Endothelial cell of umbilical vein (primary cell): ENCODE results near the gene SPTY2D1. TPM values are rescaled to one million over a fixed set of nuclear protein-coding genes. Genes with fewer than 3 reads are reported as not detected.

Experiments
- BruUV-seq: library from RNA; stranded (reverse); fragments of 400-500 nt; replicated peaks from 2 replicates; lab custom pipeline; 2021; lab: Mats Ljungman, UMichigan
- CTCF ChIA-PET: fragments of 300-600, 350-600 bp; sonication (Branson Sonifier 250); formaldehyde crosslinking; loops from one replicate; lab custom pipeline; 2021; ENCODE audit warnings: antibody characterized with exemption, inconsistent platforms; lab: Charles Lee
- POLR2A ChIA-PET: fragments of 300-600, 350-600 bp; sonication (Branson Sonifier 250); formaldehyde crosslinking; loops from one replicate; lab custom pipeline; 2021; ENCODE audit warnings: antibody characterized with exemption, inconsistent platforms; lab: Charles Lee
- DNase-seq: peaks from one replicate; pipeline ENCODE4 v3.0.0-alpha.2; 2011; ENCODE audit warnings: low read depth, low spot score
- FAIRE-seq: peaks from 2 replicates; lab custom pipeline; 2011; peaks lifted over from hg19 to GRCh38; lab: Jason Lieb, UNC
- H2AFZ ChIP-seq: 2 replicates; pipeline ENCODE4 v1.6.0; 2012; ENCODE audit warnings: low read depth, low read length, control low read depth, inconsistent platforms
- H3K27ac ChIP-seq: 2 replicates; pipeline ENCODE4 v1.5.1; 2011; ENCODE audit warnings: low read depth, mild to moderate bottlenecking, control low read depth, low read length, moderate library complexity; ENCODE audit not compliant: insufficient read depth
- H3K27me3 ChIP-seq, 2 experiments: 2 replicates each; pipeline versions ENCODE4 v1.6.0 to v1.6.1; 2011; ENCODE audit warnings: low read length in 2 of 2, mixed read lengths in 1 of 2; ENCODE audit not compliant: control insufficient read depth in 2 of 2, insufficient read depth in 2 of 2
- H3K36me3 ChIP-seq, 2 experiments: 2 replicates in 1 of 2; 3 replicates in 1 of 2; pipeline ENCODE4 v1.5.1; 2011; ENCODE audit warnings: low read length in 2 of 2, mild to moderate bottlenecking in 1 of 2, moderate library complexity in 1 of 2; ENCODE audit not compliant: control insufficient read depth in 2 of 2, insufficient read depth in 2 of 2; ENCODE audit errors: extremely low read depth in 1 of 2
- H3K4me1 ChIP-seq: 3 replicates; pipeline ENCODE4 v1.5.1; 2011; ENCODE audit warnings: mild to moderate bottlenecking, low read length; ENCODE audit not compliant: control insufficient read depth, insufficient read depth; ENCODE audit errors: extremely low read depth
- H3K4me2 ChIP-seq: 2 replicates; pipeline ENCODE4 v1.6.1; 2011; ENCODE audit warnings: low read length, control low read depth, mixed read lengths; ENCODE audit not compliant: insufficient read depth
- H3K4me3 ChIP-seq, 3 experiments: fragments of 200-600 bp in 1 of 3; sonication (generic), shearing (Covaris generic) in 1 of 3; replicated peaks in 1 of 3; 2 replicates each; pipeline ENCODE4 v1.5.1; 2011 to 2016; ENCODE audit warnings: control low read depth in 3 of 3, low read length in 3 of 3, mild to moderate bottlenecking in 2 of 3, inconsistent platforms in 1 of 3, low read depth in 1 of 3, moderate library complexity in 1 of 3; ENCODE audit not compliant: insufficient read depth in 1 of 3
- H3K79me2 ChIP-seq: 2 replicates; pipeline ENCODE4 v1.6.0; 2012; ENCODE audit warnings: low read length, inconsistent platforms; ENCODE audit not compliant: control insufficient read depth, insufficient read depth
- H3K9ac ChIP-seq: replicated peaks from 2 replicates; pipeline ENCODE3; 2011; ENCODE audit warnings: low read length, control low read depth; ENCODE audit not compliant: insufficient read depth; ENCODE audit errors: extremely low read depth
- H3K9me1 ChIP-seq: replicated peaks from 3 replicates; pipeline ENCODE4 v1.6.0; 2011; ENCODE audit warnings: mild to moderate bottlenecking, low read length; ENCODE audit not compliant: control insufficient read depth, insufficient read depth; ENCODE audit errors: extremely low read depth
- H3K9me3 ChIP-seq: replicated peaks from 2 replicates; pipeline ENCODE4 v1.5.1; 2012; ENCODE audit warnings: low read length, inconsistent platforms; ENCODE audit not compliant: control insufficient read depth, insufficient read depth
- H4K20me1 ChIP-seq: replicated peaks from 2 replicates; pipeline ENCODE3; 2011; ENCODE audit warnings: mild to moderate bottlenecking, low read length; ENCODE audit not compliant: control insufficient read depth, insufficient read depth; ENCODE audit errors: extremely low read depth
- EZH2 ChIP-seq: IDR thresholded peaks from 2 replicates; pipeline ENCODE4 v1.6.1; 2012; ENCODE audit warnings: borderline replicate concordance, low read depth, mild to moderate bottlenecking, moderate library complexity, low read length, inconsistent platforms; ENCODE audit not compliant: severe bottlenecking
- FOS ChIP-seq: IDR thresholded peaks from 2 replicates; pipeline ENCODE4 v1.6.1; 2011; ENCODE audit warnings: mild to moderate bottlenecking, low read length, moderate library complexity, borderline replicate concordance; ENCODE audit not compliant: insufficient read depth
- GATA2 ChIP-seq: IDR thresholded peaks from 2 replicates; pipeline ENCODE4 v1.7.0; 2011; ENCODE audit warnings: low read depth, mild to moderate bottlenecking, moderate library complexity, mixed read lengths, low read length; ENCODE audit not compliant: insufficient read length, insufficient read depth
- JUN ChIP-seq: IDR thresholded peaks from 2 replicates; pipeline ENCODE4 v1.6.1; 2011; ENCODE audit warnings: borderline replicate concordance, low read depth; ENCODE audit not compliant: insufficient read length, insufficient read depth
- MAX ChIP-seq: IDR thresholded peaks from 2 replicates; pipeline ENCODE4 v1.6.1; 2011; ENCODE audit not compliant: insufficient read depth, insufficient read length
- MYC ChIP-seq: IDR thresholded peaks from one replicate; pipeline ENCODE4 v1.6.1; 2011; ENCODE audit warnings: mild to moderate bottlenecking, low read depth, low read length
- POLR2A ChIP-seq: IDR thresholded peaks from 2 replicates; pipeline ENCODE4 v1.6.1; 2012; ENCODE audit warnings: low read depth, mild to moderate bottlenecking, control low read depth, low read length
- POLR2AphosphoS5 ChIP-seq: IDR thresholded peaks from 2 replicates; pipeline ENCODE4 v1.6.1; 2012; ENCODE audit warnings: low read depth, mild to moderate bottlenecking, control low read depth, low read length, moderate library complexity; ENCODE audit not compliant: insufficient read depth
- dilution Hi-C: fragments of 300-500 bp; cut with MboI; formaldehyde crosslinking; loops from one replicate; pipeline ENCODE4 v1.15.0; 2019; ENCODE audit warnings: low sequenced_read_pairs; ENCODE audit not compliant: extremely low pct_ligation_motif_present
- intact Hi-C: fragments of 100-400 bp; cut with micrococcal nuclease; formaldehyde crosslinking; loops from one replicate; pipeline ENCODE4 v1.10.0; 2022
- polyA plus RNA-seq, 4 experiments: library from polyadenylated mRNA; depleted of rRNA in 3 of 4; stranded (reverse) in 3 of 4; unstranded in 1 of 4; fragments of >200 nt; gene quantifications; 2 replicates each; pipeline versions ENCODE4 v1.2.1 to v1.2.3, GENCODE V29; 2011 to 2012; ENCODE audit warnings: missing spikeins in 1 of 4
- total RNA-seq: library from RNA; stranded (reverse); gene quantifications from 2 replicates; pipeline ENCODE4 v1.2.3, GENCODE V29; 2021
- TF ChIP-seq, protein P1 (sequence below), 2 donors: IDR thresholded peaks; 1 replicate in 1 of 2; 2 replicates in 1 of 2; pipeline ENCODE4 v1.5.1; 2011; ENCODE audit warnings: low read length in 2 of 2, mild to moderate bottlenecking in 2 of 2, moderate library complexity in 2 of 2, control low read depth in 1 of 2, inconsistent platforms in 1 of 2, low read depth in 1 of 2; ENCODE audit not compliant: insufficient read depth in 1 of 2; ENCODE audit errors: extremely low read depth in 1 of 2

Gene SPTY2D1
- total and polyA plus RNA-seq, 2 donors (not counting 3 experiments of a cell fraction or from before 2014, with no cell fraction given): 5.5 to 18.7 TPM

DNA sequence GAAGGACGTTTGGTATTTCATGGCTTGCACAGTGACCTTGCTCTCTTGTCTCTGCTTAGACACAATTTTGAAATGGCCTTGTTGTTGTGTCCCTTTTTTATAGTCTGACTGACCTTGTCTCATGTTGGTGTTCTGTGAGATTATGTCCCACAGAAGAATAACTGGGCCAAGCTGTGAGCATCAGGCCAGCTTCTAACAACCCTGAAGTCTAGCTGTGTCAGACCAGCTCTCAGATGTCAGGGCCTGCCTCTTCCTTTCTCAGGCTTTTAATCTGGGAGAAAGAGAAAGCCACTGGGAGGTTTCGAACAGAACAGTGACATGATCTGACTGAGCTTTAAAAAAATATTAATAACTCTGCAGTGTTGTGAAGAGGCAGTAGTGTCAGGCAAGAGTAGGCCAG lies 43.6 kb downstream of the SPTY2D1 start:
- intact Hi-C loops (no loop called here), dilution Hi-C loops (no loop called here)
- H3K9me1 ChIP-seq: no peaks in the 10 kb centered on the region
- TF ChIP-seq MYC: no peak
- TF ChIP-seq POLR2A: no peak
- no peak for TF ChIP-seq FOS
- TF ChIP-seq JUN: no peak
- no peak for TF ChIP-seq GATA2
- TF ChIP-seq, protein P1, sequence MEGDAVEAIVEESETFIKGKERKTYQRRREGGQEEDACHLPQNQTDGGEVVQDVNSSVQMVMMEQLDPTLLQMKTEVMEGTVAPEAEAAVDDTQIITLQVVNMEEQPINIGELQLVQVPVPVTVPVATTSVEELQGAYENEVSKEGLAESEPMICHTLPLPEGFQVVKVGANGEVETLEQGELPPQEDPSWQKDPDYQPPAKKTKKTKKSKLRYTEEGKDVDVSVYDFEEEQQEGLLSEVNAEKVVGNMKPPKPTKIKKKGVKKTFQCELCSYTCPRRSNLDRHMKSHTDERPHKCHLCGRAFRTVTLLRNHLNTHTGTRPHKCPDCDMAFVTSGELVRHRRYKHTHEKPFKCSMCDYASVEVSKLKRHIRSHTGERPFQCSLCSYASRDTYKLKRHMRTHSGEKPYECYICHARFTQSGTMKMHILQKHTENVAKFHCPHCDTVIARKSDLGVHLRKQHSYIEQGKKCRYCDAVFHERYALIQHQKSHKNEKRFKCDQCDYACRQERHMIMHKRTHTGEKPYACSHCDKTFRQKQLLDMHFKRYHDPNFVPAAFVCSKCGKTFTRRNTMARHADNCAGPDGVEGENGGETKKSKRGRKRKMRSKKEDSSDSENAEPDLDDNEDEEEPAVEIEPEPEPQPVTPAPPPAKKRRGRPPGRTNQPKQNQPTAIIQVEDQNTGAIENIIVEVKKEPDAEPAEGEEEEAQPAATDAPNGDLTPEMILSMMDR (IDR thresholded peaks at IDR 0.05; ENCODE audit: extremely low read depth in 1 of 2, insufficient read depth in 1 of 2, low read depth in 1 of 2, low read length in 2 of 2): no peak
- TF ChIP-seq MAX: no peak
- no peak for TF ChIP-seq POLR2AphosphoS5
- TF ChIP-seq EZH2: no peak
- POLR2A ChIA-PET: no interaction called here
- H3K9ac ChIP-seq: no peak overlapping the region
- H3K27ac ChIP-seq: no peak overlapping the region
- no peak overlapping the region for H2AFZ ChIP-seq
- FAIRE-seq (no peak), DNase-seq (no peak)
- BruUV-seq: no TSS peak
- H3K4me3 ChIP-seq: no peak overlapping the region
- peaks cover 36% of the 10 kb centered on the region for H3K79me2 ChIP-seq
- H3K9me3 ChIP-seq: no peaks in the 10 kb centered on the region
- peaks cover 17% of the 10 kb centered on the region for H3K4me1 ChIP-seq
- H3K27me3 ChIP-seq: no peaks in the 10 kb centered on the region
- peaks cover 0 to 2% of the 10 kb centered on the region in 2 experiments for H3K36me3 ChIP-seq
- CTCF ChIA-PET: interaction anchor here (0.9 to 1.0 kb wide), 2 partner anchors 13 to 51 kb away, joined by 3 read pairs; no protein-coding TSS in a partner anchor
- H4K20me1 ChIP-seq: no peaks in the 10 kb centered on the region
- no peak overlapping the region for H3K4me2 ChIP-seq
